Measurements from ENCODE around the gene PHACTR1. TPM values are rescaled to one million over a fixed set of nuclear protein-coding genes. Genes with fewer than 3 reads are reported as not detected.
A peak's percentile ranks its signal among the peaks of the same experiment; 100 is the strongest.

Gene PHACTR1
- total and polyA plus RNA-seq, 9 of the 15 experiments (the other 6 are each of a cell fraction or from before 2014, with no cell fraction given): 11.5 to 32.6 (median 22.0) TPM

DNA sequence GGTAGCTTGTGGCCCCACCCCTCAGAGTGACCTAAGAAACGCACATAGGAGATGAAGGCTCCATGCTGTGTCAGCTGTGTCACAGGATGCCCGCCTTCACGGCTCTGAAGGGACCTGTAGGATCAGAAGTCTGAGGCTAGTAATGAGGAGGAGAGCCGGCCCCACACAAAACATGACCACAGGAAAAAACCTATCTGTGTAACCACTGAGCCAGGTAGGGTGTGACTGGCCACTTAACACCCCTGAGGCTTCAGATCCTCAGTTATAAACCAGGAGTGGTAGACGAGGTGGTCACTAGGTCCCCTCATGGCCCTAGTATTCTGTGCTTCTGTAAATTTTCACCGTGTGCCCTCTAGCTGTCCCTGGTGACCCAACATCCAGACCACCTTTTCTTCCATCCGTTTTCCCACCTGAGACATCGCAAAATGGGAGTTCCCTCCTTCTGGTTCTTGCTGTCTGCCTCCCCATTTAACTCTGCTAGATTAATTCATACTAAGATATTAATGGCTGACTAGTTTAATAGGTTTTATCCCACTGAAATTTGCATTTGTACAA lies 558.9 kb downstream of the PHACTR1 start (continued):
- TF ChIP-seq, protein P1, sequence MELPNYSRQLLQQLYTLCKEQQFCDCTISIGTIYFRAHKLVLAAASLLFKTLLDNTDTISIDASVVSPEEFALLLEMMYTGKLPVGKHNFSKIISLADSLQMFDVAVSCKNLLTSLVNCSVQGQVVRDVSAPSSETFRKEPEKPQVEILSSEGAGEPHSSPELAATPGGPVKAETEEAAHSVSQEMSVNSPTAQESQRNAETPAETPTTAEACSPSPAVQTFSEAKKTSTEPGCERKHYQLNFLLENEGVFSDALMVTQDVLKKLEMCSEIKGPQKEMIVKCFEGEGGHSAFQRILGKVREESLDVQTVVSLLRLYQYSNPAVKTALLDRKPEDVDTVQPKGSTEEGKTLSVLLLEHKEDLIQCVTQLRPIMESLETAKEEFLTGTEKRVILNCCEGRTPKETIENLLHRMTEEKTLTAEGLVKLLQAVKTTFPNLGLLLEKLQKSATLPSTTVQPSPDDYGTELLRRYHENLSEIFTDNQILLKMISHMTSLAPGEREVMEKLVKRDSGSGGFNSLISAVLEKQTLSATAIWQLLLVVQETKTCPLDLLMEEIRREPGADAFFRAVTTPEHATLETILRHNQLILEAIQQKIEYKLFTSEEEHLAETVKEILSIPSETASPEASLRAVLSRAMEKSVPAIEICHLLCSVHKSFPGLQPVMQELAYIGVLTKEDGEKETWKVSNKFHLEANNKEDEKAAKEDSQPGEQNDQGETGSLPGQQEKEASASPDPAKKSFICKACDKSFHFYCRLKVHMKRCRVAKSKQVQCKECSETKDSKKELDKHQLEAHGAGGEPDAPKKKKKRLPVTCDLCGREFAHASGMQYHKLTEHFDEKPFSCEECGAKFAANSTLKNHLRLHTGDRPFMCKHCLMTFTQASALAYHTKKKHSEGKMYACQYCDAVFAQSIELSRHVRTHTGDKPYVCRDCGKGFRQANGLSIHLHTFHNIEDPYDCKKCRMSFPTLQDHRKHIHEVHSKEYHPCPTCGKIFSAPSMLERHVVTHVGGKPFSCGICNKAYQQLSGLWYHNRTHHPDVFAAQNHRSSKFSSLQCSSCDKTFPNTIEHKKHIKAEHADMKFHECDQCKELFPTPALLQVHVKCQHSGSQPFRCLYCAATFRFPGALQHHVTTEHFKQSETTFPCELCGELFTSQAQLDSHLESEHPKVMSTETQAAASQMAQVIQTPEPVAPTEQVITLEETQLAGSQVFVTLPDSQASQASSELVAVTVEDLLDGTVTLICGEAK (IDR thresholded peaks at IDR 0.05): peak; percentile 21; the same call in 1 of the 2 replicates
- TF ChIP-seq, protein P1 (CRISPR knock-in tag; IDR thresholded peaks at IDR 0.05): no peak
- no peak for TF ChIP-seq SUPT5H (IDR thresholded peaks at IDR 0.05)
- peak; percentile 74; the same call in 1 of the 2 replicates for TF ChIP-seq NFRKB (IDR thresholded peaks at IDR 0.05; ENCODE audit: low read depth)
- no peak for TF ChIP-seq ZNF41 (CRISPR knock-in tag; conservative IDR thresholded peaks at IDR 0.05)
- TF ChIP-seq, protein P2, sequence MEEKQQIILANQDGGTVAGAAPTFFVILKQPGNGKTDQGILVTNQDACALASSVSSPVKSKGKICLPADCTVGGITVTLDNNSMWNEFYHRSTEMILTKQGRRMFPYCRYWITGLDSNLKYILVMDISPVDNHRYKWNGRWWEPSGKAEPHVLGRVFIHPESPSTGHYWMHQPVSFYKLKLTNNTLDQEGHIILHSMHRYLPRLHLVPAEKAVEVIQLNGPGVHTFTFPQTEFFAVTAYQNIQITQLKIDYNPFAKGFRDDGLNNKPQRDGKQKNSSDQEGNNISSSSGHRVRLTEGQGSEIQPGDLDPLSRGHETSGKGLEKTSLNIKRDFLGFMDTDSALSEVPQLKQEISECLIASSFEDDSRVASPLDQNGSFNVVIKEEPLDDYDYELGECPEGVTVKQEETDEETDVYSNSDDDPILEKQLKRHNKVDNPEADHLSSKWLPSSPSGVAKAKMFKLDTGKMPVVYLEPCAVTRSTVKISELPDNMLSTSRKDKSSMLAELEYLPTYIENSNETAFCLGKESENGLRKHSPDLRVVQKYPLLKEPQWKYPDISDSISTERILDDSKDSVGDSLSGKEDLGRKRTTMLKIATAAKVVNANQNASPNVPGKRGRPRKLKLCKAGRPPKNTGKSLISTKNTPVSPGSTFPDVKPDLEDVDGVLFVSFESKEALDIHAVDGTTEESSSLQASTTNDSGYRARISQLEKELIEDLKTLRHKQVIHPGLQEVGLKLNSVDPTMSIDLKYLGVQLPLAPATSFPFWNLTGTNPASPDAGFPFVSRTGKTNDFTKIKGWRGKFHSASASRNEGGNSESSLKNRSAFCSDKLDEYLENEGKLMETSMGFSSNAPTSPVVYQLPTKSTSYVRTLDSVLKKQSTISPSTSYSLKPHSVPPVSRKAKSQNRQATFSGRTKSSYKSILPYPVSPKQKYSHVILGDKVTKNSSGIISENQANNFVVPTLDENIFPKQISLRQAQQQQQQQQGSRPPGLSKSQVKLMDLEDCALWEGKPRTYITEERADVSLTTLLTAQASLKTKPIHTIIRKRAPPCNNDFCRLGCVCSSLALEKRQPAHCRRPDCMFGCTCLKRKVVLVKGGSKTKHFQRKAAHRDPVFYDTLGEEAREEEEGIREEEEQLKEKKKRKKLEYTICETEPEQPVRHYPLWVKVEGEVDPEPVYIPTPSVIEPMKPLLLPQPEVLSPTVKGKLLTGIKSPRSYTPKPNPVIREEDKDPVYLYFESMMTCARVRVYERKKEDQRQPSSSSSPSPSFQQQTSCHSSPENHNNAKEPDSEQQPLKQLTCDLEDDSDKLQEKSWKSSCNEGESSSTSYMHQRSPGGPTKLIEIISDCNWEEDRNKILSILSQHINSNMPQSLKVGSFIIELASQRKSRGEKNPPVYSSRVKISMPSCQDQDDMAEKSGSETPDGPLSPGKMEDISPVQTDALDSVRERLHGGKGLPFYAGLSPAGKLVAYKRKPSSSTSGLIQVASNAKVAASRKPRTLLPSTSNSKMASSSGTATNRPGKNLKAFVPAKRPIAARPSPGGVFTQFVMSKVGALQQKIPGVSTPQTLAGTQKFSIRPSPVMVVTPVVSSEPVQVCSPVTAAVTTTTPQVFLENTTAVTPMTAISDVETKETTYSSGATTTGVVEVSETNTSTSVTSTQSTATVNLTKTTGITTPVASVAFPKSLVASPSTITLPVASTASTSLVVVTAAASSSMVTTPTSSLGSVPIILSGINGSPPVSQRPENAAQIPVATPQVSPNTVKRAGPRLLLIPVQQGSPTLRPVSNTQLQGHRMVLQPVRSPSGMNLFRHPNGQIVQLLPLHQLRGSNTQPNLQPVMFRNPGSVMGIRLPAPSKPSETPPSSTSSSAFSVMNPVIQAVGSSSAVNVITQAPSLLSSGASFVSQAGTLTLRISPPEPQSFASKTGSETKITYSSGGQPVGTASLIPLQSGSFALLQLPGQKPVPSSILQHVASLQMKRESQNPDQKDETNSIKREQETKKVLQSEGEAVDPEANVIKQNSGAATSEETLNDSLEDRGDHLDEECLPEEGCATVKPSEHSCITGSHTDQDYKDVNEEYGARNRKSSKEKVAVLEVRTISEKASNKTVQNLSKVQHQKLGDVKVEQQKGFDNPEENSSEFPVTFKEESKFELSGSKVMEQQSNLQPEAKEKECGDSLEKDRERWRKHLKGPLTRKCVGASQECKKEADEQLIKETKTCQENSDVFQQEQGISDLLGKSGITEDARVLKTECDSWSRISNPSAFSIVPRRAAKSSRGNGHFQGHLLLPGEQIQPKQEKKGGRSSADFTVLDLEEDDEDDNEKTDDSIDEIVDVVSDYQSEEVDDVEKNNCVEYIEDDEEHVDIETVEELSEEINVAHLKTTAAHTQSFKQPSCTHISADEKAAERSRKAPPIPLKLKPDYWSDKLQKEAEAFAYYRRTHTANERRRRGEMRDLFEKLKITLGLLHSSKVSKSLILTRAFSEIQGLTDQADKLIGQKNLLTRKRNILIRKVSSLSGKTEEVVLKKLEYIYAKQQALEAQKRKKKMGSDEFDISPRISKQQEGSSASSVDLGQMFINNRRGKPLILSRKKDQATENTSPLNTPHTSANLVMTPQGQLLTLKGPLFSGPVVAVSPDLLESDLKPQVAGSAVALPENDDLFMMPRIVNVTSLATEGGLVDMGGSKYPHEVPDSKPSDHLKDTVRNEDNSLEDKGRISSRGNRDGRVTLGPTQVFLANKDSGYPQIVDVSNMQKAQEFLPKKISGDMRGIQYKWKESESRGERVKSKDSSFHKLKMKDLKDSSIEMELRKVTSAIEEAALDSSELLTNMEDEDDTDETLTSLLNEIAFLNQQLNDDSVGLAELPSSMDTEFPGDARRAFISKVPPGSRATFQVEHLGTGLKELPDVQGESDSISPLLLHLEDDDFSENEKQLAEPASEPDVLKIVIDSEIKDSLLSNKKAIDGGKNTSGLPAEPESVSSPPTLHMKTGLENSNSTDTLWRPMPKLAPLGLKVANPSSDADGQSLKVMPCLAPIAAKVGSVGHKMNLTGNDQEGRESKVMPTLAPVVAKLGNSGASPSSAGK (IDR thresholded peaks at IDR 0.05): peak; percentile 40
- TF ChIP-seq ZBTB1 (CRISPR knock-in tag; IDR thresholded peaks at IDR 0.05; ENCODE audit: borderline replicate concordance, low read depth): no peak
- no peak for TF ChIP-seq HMG20A (CRISPR knock-in tag; conservative IDR thresholded peaks at IDR 0.05)
